Mononuclear cell (primary cell): Measurements from ENCODE around the gene AKNA. TPM values are rescaled to one million over a fixed set of nuclear protein-coding genes. Genes with fewer than 3 reads are reported as not detected.

Experiments used
- H3K27me3 ChIP-seq: 2 replicates; pipeline ENCODE4 v1.6.0; 2011; ENCODE audit warnings: low read length, control low read depth; ENCODE audit not compliant: insufficient read depth
- H3K4me1 ChIP-seq: 2 replicates; pipeline ENCODE4 v1.5.1; 2011; ENCODE audit warnings: mild to moderate bottlenecking, low read length, control low read depth; ENCODE audit not compliant: insufficient read depth
- H3K4me3 ChIP-seq: 2 replicates; pipeline ENCODE4 v1.5.1; 2011; ENCODE audit warnings: mild to moderate bottlenecking, low read length, moderate library complexity
- H3K9me3 ChIP-seq: 2 replicates; pipeline ENCODE4 v1.5.1; 2011; ENCODE audit warnings: low read depth, mild to moderate bottlenecking, control low read depth, low read length
- total RNA-seq: library from RNA; depleted of rRNA; stranded (reverse); fragments of >200 nt; gene quantifications from one replicate; pipeline ENCODE4 v1.2.3, GENCODE V29; 2012

Gene AKNA, protein sequence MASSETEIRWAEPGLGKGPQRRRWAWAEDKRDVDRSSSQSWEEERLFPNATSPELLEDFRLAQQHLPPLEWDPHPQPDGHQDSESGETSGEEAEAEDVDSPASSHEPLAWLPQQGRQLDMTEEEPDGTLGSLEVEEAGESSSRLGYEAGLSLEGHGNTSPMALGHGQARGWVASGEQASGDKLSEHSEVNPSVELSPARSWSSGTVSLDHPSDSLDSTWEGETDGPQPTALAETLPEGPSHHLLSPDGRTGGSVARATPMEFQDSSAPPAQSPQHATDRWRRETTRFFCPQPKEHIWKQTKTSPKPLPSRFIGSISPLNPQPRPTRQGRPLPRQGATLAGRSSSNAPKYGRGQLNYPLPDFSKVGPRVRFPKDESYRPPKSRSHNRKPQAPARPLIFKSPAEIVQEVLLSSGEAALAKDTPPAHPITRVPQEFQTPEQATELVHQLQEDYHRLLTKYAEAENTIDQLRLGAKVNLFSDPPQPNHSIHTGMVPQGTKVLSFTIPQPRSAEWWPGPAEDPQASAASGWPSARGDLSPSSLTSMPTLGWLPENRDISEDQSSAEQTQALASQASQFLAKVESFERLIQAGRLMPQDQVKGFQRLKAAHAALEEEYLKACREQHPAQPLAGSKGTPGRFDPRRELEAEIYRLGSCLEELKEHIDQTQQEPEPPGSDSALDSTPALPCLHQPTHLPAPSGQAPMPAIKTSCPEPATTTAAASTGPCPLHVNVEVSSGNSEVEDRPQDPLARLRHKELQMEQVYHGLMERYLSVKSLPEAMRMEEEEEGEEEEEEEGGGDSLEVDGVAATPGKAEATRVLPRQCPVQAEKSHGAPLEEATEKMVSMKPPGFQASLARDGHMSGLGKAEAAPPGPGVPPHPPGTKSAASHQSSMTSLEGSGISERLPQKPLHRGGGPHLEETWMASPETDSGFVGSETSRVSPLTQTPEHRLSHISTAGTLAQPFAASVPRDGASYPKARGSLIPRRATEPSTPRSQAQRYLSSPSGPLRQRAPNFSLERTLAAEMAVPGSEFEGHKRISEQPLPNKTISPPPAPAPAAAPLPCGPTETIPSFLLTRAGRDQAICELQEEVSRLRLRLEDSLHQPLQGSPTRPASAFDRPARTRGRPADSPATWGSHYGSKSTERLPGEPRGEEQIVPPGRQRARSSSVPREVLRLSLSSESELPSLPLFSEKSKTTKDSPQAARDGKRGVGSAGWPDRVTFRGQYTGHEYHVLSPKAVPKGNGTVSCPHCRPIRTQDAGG (N-terminal part only)
- 99.5 TPM for total RNA-seq

- Histone ChIP-seq H3K4me3 (peak within 1 kb of the TSS; percentile 63), H3K4me1 (peaks cover 81% of the 10 kb centered on the region), H3K27me3 (no peaks in the 10 kb centered on the region), H3K9me3 (no peaks in the 10 kb centered on the region)
Measured at GRCh38 chr9:114387680-114388356, at the start of gene AKNA. Gene AKNA (minus strand): TSS chr9:114387982. CDS start chr9:114381333, 6,649 bp downstream.

DNA sequence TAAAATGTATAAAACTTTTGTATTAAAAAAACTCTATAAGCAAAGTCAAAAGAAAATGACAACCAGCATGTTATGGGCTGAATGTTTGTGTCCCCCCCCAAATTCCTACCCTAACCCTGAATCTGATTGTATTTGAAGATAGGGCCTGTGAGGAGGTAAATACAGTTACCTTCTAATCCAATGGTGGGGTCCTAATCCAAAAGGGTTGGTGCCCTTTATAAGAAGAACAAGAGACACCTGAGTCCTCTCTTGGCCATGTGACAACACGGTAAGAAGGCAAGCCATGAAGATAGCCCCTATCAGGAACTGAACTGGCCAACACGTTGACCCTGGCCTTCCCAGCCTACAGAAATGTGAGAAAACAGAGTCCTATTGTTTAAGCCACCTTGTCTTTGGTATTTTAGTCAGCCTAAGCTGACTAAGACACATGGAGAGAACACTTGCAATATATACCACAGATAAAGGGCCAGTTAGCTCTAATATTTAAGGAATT lies 49.7 kb upstream of the AKNA start:
- Histone ChIP-seq H3K9me3 (no peaks in the 10 kb centered on the region), H3K4me3 (no peak overlapping the region), H3K27me3 (no peaks in the 10 kb centered on the region), H3K4me1 (no peaks in the 10 kb centered on the region)

GRCh38 chr9:114434878-114435311 lies 47.1 kb upstream of the AKNA start:
- no peak overlapping the region for H3K4me3 ChIP-seq
- no peaks in the 10 kb centered on the region for H3K27me3 ChIP-seq
- no peaks in the 10 kb centered on the region for H3K9me3 ChIP-seq
- no peaks in the 10 kb centered on the region for H3K4me1 ChIP-seq

DNA sequence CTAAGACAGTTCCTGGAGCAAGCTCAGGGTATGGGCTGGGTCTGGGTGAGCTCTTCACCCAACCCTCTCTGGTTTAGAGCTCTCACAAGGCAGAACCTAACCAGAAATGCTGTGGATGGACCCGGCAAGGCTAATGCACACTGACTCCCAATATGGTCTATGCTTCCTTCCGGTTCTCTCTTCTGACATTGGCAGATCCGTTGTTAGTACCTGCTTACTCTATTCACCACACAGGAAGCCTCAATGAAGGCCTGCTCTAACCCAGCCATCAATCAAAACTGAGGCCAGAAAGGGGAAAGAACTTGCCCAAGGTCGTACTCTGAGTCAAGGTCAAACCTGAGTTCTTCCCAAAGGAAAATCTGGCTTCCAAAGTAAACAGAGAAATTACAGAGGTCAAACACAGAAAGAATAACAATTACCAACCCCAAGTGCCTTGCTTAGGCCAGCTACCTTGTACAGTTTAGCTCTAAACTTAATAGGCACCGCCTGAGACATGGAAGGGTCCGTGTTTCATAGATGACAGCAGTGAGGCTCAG lies 46.0 kb upstream of the AKNA start:
- H3K4me3 ChIP-seq, result no peak overlapping the region
- H3K27me3 ChIP-seq, result no peaks in the 10 kb centered on the region
- no peaks in the 10 kb centered on the region for H3K9me3 ChIP-seq
- no peaks in the 10 kb centered on the region for H3K4me1 ChIP-seq

DNA sequence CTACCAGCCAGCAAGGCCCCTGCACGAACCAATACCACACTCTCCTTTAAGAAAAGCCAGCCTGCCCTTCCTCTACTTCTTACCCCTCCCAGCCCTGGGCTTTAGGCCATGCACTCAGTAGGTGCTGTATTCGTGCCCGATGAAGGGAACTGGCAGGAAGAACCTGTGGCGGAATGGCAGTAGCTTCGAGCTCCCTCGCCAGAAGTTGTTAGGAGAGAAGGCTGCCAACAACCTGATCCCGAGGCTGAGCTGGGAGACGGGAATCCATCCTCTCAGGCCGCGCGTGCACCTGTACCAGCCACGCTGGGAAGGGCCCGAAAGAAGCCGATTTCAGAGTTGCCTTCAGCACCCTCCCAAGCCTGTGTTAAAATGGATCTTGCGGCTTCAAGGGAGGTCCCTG lies 45.3 kb upstream of the AKNA start:
- H3K4me3 ChIP-seq, result no peak overlapping the region
- no peaks in the 10 kb centered on the region for H3K27me3 ChIP-seq
- H3K4me1 ChIP-seq, result no peaks in the 10 kb centered on the region
- H3K9me3 ChIP-seq, result no peaks in the 10 kb centered on the region

DNA sequence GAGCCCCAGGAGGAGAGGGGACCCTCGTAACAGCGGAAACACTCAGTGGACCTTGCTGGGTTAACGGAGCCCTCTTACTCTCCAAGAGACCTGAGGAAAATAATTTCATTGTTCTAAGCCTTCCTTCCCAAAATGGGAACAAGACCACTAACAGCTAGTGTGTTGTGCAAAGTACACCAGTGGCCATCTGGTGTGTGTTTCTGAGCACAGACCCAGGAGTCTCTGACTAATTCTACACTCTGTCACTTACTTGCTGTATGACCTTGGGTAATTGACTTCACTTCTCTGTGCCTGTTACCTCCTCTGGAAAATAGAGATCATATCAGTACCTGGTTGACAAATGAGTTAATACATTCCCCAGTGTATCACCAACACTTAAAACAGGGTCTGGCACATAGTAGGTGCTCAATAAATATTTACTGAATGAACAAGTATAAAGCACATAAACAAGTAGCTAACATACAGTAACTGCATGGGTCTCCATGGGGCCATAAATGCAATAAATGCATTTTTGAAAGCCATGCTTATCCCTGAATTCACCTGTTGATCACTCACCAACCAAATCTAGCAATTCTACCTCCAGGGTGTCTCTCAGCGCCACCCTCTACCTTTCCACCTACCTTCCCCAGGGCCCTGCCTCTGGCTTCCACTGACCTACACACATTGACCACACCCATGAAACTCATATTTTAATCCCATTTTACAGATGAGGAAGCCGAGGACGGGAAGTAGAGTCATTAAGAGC lies 44.7 kb upstream of the AKNA start:
- H3K27me3 ChIP-seq, result no peaks in the 10 kb centered on the region
- H3K4me1 ChIP-seq, result no peaks in the 10 kb centered on the region
- no peak overlapping the region for H3K4me3 ChIP-seq
- no peaks in the 10 kb centered on the region for H3K9me3 ChIP-seq

- no peaks in the 10 kb centered on the region for H3K4me1 ChIP-seq
- no peak overlapping the region for H3K4me3 ChIP-seq
- no peaks in the 10 kb centered on the region for H3K27me3 ChIP-seq
- H3K9me3 ChIP-seq, result no peaks in the 10 kb centered on the region
Measured at GRCh38 chr9:114431770-114432169, 44.0 kb upstream of the AKNA start.

- Histone ChIP-seq H3K9me3 (no peaks in the 10 kb centered on the region), H3K4me3 (no peak overlapping the region), H3K4me1 (no peaks in the 10 kb centered on the region), H3K27me3 (no peaks in the 10 kb centered on the region)
Measured at GRCh38 chr9:114431003-114431402, 43.2 kb upstream of the AKNA start.

DNA sequence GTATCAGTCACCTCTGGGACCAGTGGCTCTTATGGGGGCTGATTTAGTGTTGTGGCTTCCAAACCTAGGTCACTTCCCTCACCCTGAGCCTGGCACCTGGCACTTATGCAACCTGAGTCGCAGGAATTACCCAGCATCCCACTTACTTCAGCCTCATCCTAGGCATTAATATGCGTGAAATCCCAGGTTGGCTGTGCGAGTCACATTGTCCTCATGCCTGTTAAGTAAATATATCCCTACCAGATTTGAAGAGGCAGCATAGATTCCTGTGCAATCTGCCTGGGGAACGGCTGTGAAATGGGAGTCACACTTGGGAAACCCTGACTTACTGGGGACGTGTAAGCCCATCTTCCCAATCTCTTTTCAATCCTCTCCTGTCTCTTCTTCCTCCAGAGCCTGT lies 42.7 kb upstream of the AKNA start:
- Histone ChIP-seq H3K27me3 (no peaks in the 10 kb centered on the region), H3K4me3 (no peak overlapping the region), H3K4me1 (no peaks in the 10 kb centered on the region), H3K9me3 (no peaks in the 10 kb centered on the region)

- Histone ChIP-seq H3K27me3 (no peaks in the 10 kb centered on the region), H3K4me3 (no peak overlapping the region), H3K9me3 (no peaks in the 10 kb centered on the region), H3K4me1 (no peaks in the 10 kb centered on the region)
Measured at GRCh38 chr9:114429488-114429887, 41.7 kb upstream of the AKNA start.

- no peaks in the 10 kb centered on the region for H3K4me1 ChIP-seq
- no peak overlapping the region for H3K4me3 ChIP-seq
- H3K9me3 ChIP-seq, result no peaks in the 10 kb centered on the region
- H3K27me3 ChIP-seq, result no peaks in the 10 kb centered on the region
Measured at GRCh38 chr9:114428466-114428865, 40.7 kb upstream of the AKNA start.

GRCh38 chr9:114427644-114428043 lies 39.9 kb upstream of the AKNA start:
- no peaks in the 10 kb centered on the region for H3K4me1 ChIP-seq
- no peak overlapping the region for H3K4me3 ChIP-seq
- H3K27me3 ChIP-seq, result no peaks in the 10 kb centered on the region
- no peaks in the 10 kb centered on the region for H3K9me3 ChIP-seq

DNA sequence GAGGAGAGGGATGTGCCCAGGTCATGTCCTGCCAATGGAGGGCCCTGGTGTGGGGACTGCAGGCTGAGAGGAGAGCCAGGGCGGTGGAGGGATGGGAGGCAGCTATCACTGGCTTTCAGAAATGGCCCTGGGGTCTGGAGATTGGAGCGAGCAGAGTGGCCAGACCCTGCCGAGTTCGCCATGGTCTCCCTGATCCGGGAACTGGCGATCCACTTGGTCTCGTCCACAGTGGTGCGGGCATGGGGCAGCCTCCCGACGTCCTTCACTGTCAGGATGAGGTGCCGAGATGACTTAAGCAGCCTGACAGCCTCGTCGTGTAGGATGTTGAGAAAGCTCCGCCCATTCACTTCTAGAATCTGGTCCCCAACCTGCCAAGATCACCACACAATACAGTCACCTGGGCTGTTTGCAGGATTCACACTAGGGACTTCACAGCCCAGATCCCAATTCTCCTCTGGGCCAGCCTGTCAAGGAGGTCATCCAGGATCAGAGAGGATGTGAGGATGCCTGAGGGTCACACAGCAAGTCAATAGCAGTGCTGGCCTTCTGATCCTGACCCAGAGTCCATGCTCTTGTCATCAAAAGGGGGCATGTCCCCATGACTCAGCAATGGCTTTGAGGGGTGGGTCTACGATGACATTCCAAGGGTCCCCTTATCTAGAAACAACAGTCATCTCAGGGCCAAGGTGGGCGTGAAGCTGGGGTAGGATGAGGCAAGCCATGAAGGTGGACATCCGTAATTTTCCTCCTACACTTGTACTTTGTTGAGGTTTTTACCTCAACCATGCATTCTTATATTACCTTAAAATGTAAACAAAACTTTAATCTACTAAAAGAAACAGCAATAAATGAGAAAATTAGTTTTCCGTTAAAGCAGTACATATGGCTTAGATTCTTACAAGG lies 38.5 kb upstream of the AKNA start:
- Histone ChIP-seq H3K4me1 (no peaks in the 10 kb centered on the region), H3K4me3 (no peak overlapping the region), H3K9me3 (no peaks in the 10 kb centered on the region), H3K27me3 (no peaks in the 10 kb centered on the region)
